Fibroblast of lung (primary cell): ENCODE results near the gene PDAP1. TPM values are rescaled to one million over a fixed set of nuclear protein-coding genes. Genes with fewer than 3 reads are reported as not detected.

Source experiments
- DNase-seq, 2 donors: peaks; one replicate each; pipeline versions ENCODE4 v3.0.0 to v3.0.0-alpha.2; 2010; ENCODE audit warnings: low read depth in 2 of 2
- H2AFZ ChIP-seq: 2 replicates; pipeline ENCODE4 v1.5.1; 2012; ENCODE audit warnings: low read length, control low read depth, inconsistent platforms
- H3K27ac ChIP-seq: 2 replicates; pipeline ENCODE4 v1.5.1; 2011; ENCODE audit warnings: low read length, control low read depth; ENCODE audit not compliant: insufficient read depth
- H3K27me3 ChIP-seq: 2 replicates; pipeline ENCODE4 v1.5.1; 2011; ENCODE audit warnings: mild to moderate bottlenecking, low read length; ENCODE audit not compliant: control insufficient read depth, insufficient read depth
- H3K36me3 ChIP-seq: 2 replicates; pipeline ENCODE4 v1.5.1; 2011; ENCODE audit warnings: low read length; ENCODE audit not compliant: control insufficient read depth, insufficient read depth
- H3K4me1 ChIP-seq: 2 replicates; pipeline ENCODE4 v1.5.1; 2011; ENCODE audit warnings: low read length; ENCODE audit not compliant: control insufficient read depth, insufficient read depth; ENCODE audit errors: extremely low read depth
- H3K4me2 ChIP-seq: 2 replicates; pipeline ENCODE4 v1.5.1; 2011; ENCODE audit warnings: low read length, control low read depth; ENCODE audit not compliant: insufficient read depth; ENCODE audit errors: extremely low read depth
- H3K4me3 ChIP-seq, 4 experiments: fragments of 200-600 bp in 1 of 4; sonication (generic) in 1 of 4; replicated peaks in 1 of 4; 2 replicates each; pipeline ENCODE4 v1.5.1; 2011 to 2016; ENCODE audit warnings: low read length in 4 of 4, low read depth in 3 of 4, mild to moderate bottlenecking in 3 of 4, control low read depth in 2 of 4, inconsistent platforms in 1 of 4, mixed read lengths in 1 of 4; ENCODE audit not compliant: insufficient read depth in 1 of 4; ENCODE audit errors: control extremely low read depth in 1 of 4
- H3K79me2 ChIP-seq: 2 replicates; pipeline ENCODE4 v1.5.1; 2012; ENCODE audit warnings: mild to moderate bottlenecking, low read length, inconsistent platforms; ENCODE audit not compliant: control insufficient read depth, insufficient read depth
- H3K9ac ChIP-seq: 2 replicates; pipeline ENCODE4 v1.5.1; 2011; ENCODE audit warnings: mild to moderate bottlenecking, low read length, control low read depth; ENCODE audit not compliant: insufficient read depth
- H3K9me3 ChIP-seq: 2 replicates; pipeline ENCODE4 v1.5.1; 2012; ENCODE audit warnings: low read depth, low read length; ENCODE audit not compliant: control insufficient read depth, insufficient read depth
- H4K20me1 ChIP-seq: 2 replicates; pipeline ENCODE4 v1.5.1; 2011; ENCODE audit warnings: low read length; ENCODE audit not compliant: control insufficient read depth, insufficient read depth; ENCODE audit errors: extremely low read depth
- EZH2 ChIP-seq: IDR thresholded peaks from 2 replicates; pipeline ENCODE4 v1.5.1; 2012; ENCODE audit warnings: low read length, control low read depth, mild to moderate bottlenecking; ENCODE audit errors: missing control alignments
- polyA plus RNA-seq, 2 donors: library from polyadenylated mRNA; depleted of rRNA in 1 of 2; stranded (reverse) in 1 of 2; unstranded in 1 of 2; fragments of >200 nt; gene quantifications; 2 replicates each; pipeline ENCODE4 v1.2.1, GENCODE V29; 2011 to 2012; ENCODE audit warnings: missing spikeins in 1 of 2
- total RNA-seq: library from RNA; depleted of rRNA; stranded (reverse); fragments of >200 nt; gene quantifications from 2 replicates; pipeline ENCODE4 v1.2.1, GENCODE V29; 2014
- TF ChIP-seq, protein P1 (sequence below), 2 donors: IDR thresholded peaks in 1 of 2; conservative IDR thresholded peaks in 1 of 2; 1 replicate in 1 of 2; 2 replicates in 1 of 2; pipeline ENCODE4 v1.5.1; 2011 to 2012; ENCODE audit warnings: low read length in 2 of 2, control low read depth in 1 of 2, inconsistent platforms in 1 of 2, low read depth in 1 of 2, mild to moderate bottlenecking in 1 of 2

PDAP1 gene
- total and polyA plus RNA-seq, 2 donors (not counting 1 experiment from before 2014, with no cell fraction given) = 29.6 to 105 TPM

GRCh38 chr7:99420213-99420612, 11.8 kb upstream of the PDAP1 start:
- Histone ChIP-seq H3K36me3 (peaks cover 38% of the 10 kb centered on the region), H3K27ac (no peak overlapping the region), H3K4me3 (no peak overlapping the region), H3K4me1 (no peaks in the 10 kb centered on the region), H3K9ac (no peak overlapping the region), H3K27me3 (no peaks in the 10 kb centered on the region), H2AFZ (no peak overlapping the region), H3K4me2 (no peak overlapping the region), H3K79me2 (peaks cover 2% of the 10 kb centered on the region), H3K9me3 (no peaks in the 10 kb centered on the region), H4K20me1 (no peaks in the 10 kb centered on the region)
- no peak for TF ChIP-seq EZH2
- TF ChIP-seq, protein P1, sequence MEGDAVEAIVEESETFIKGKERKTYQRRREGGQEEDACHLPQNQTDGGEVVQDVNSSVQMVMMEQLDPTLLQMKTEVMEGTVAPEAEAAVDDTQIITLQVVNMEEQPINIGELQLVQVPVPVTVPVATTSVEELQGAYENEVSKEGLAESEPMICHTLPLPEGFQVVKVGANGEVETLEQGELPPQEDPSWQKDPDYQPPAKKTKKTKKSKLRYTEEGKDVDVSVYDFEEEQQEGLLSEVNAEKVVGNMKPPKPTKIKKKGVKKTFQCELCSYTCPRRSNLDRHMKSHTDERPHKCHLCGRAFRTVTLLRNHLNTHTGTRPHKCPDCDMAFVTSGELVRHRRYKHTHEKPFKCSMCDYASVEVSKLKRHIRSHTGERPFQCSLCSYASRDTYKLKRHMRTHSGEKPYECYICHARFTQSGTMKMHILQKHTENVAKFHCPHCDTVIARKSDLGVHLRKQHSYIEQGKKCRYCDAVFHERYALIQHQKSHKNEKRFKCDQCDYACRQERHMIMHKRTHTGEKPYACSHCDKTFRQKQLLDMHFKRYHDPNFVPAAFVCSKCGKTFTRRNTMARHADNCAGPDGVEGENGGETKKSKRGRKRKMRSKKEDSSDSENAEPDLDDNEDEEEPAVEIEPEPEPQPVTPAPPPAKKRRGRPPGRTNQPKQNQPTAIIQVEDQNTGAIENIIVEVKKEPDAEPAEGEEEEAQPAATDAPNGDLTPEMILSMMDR (conservative IDR thresholded peaks at IDR 0.05 in 1 of 2, IDR thresholded peaks at IDR 0.05 in 1 of 2; ENCODE audit: low read depth in 1 of 2, low read length in 2 of 2) = no peak
- no peak for DNase-seq

DNA sequence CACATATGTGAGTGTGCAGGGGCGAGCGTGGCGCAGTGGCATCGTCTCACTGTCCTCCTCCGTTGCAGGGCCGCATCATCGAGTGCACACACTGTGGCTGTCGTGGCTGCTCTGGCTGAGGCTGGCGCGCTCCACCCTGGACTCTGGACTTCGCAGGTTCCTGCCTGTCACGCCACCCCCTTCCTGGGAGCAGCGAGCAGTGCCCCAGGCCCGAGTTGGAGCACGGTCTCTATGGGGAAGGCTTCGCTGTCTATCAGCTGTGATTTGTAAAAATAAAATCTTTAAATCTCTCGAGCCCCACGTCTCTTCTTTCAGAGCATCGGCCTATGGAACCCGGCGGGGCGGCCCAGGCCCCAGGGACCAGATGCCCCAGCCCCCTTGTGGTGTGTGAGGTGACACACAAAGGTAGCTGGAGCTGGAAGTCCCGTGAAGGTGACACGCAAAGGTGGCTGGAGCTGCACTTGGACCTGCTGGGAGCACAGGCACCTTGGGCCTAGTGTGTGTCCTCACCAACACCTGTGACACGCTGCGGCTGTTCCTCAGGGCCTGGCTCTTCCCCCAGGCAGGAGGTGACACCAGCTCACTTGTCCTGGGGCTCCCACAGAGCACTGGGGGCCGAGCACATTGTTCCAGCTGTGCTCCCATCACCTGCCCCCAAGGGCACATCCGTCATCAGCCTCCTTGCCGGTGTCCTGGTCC, 11.1 kb upstream of the PDAP1 start:
- DNase-seq = no peak
- Histone ChIP-seq H3K4me3 (no peak overlapping the region), H3K4me1 (no peaks in the 10 kb centered on the region), H2AFZ (no peak overlapping the region), H3K27me3 (no peaks in the 10 kb centered on the region), H3K36me3 (peaks cover 31% of the 10 kb centered on the region), H4K20me1 (no peaks in the 10 kb centered on the region), H3K79me2 (peaks cover 2% of the 10 kb centered on the region), H3K9me3 (no peaks in the 10 kb centered on the region), H3K9ac (no peak overlapping the region), H3K4me2 (no peak overlapping the region), H3K27ac (no peak overlapping the region)
- TF ChIP-seq, protein P1 (conservative IDR thresholded peaks at IDR 0.05 in 1 of 2, IDR thresholded peaks at IDR 0.05 in 1 of 2; ENCODE audit: low read depth in 1 of 2, low read length in 2 of 2) = no peak
- no peak for TF ChIP-seq EZH2

GRCh38 chr7:99418260-99418659, 9.9 kb upstream of the PDAP1 start:
- no peak overlapping the region for H3K27ac ChIP-seq
- peaks cover 2% of the 10 kb centered on the region for H3K79me2 ChIP-seq
- no peak overlapping the region for H3K9ac ChIP-seq
- H3K4me1 ChIP-seq = no peaks in the 10 kb centered on the region
- no peaks in the 10 kb centered on the region for H4K20me1 ChIP-seq
- H2AFZ ChIP-seq = no peak overlapping the region
- H3K27me3 ChIP-seq = no peaks in the 10 kb centered on the region
- no peak overlapping the region for H3K4me3 ChIP-seq
- DNase-seq = no peak
- peaks cover 28% of the 10 kb centered on the region for H3K36me3 ChIP-seq
- TF ChIP-seq EZH2 = no peak
- TF ChIP-seq, protein P1 (conservative IDR thresholded peaks at IDR 0.05 in 1 of 2, IDR thresholded peaks at IDR 0.05 in 1 of 2; ENCODE audit: low read depth in 1 of 2, low read length in 2 of 2) = no peak
- H3K9me3 ChIP-seq = no peaks in the 10 kb centered on the region
- no peak overlapping the region for H3K4me2 ChIP-seq
